BE2C (cell line): ENCODE data around the gene MMP14.

Experiments used
- DNase-seq: peaks from one replicate; pipeline ENCODE4 v3.0.0-alpha.2; 2020
- H3K27me3 ChIP-seq: fragments of 250-450 bp; sonication (Bioruptor Pico); 2 replicates; pipeline ENCODE4 v1.5.1; 2020; ENCODE audit warnings: mild to moderate bottlenecking
- H3K36me3 ChIP-seq: fragments of 250-450 bp; sonication (Bioruptor Pico); 2 replicates; pipeline ENCODE4 v1.5.1; 2020; ENCODE audit warnings: mild to moderate bottlenecking
- H3K4me1 ChIP-seq: fragments of 250-450 bp; sonication (Bioruptor Pico); 2 replicates; pipeline ENCODE4 v1.5.1; 2020
- H3K4me3 ChIP-seq: 2 replicates; pipeline ENCODE4 v1.5.1; 2011; ENCODE audit warnings: low read depth, low read length
- H3K9me3 ChIP-seq: fragments of 250-450 bp; sonication (Bioruptor Pico); 2 replicates; pipeline ENCODE4 v1.5.1; 2020
- TF ChIP-seq, protein P1 (sequence below): IDR thresholded peaks from 2 replicates; pipeline ENCODE4 v1.5.1; 2012; ENCODE audit warnings: mild to moderate bottlenecking, low read depth, low read length

The MMP14 gene

GRCh38 chr14:22829661-22830442 is 6.5 kb upstream of the MMP14 start, which contains the start of gene MRPL52:
Gene MRPL52, plus strand, starts transcription at chr14:22829887. Its CDS starts 26 bp downstream, at chr14:22829913.
- peak within 1 kb of the TSS; percentile 98 for H3K4me3 ChIP-seq
- no peaks in the 10 kb centered on the region for H3K9me3 ChIP-seq
- TF ChIP-seq, protein P1, sequence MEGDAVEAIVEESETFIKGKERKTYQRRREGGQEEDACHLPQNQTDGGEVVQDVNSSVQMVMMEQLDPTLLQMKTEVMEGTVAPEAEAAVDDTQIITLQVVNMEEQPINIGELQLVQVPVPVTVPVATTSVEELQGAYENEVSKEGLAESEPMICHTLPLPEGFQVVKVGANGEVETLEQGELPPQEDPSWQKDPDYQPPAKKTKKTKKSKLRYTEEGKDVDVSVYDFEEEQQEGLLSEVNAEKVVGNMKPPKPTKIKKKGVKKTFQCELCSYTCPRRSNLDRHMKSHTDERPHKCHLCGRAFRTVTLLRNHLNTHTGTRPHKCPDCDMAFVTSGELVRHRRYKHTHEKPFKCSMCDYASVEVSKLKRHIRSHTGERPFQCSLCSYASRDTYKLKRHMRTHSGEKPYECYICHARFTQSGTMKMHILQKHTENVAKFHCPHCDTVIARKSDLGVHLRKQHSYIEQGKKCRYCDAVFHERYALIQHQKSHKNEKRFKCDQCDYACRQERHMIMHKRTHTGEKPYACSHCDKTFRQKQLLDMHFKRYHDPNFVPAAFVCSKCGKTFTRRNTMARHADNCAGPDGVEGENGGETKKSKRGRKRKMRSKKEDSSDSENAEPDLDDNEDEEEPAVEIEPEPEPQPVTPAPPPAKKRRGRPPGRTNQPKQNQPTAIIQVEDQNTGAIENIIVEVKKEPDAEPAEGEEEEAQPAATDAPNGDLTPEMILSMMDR = no peak
- H3K36me3 ChIP-seq = peaks cover 18% of the 10 kb centered on the region
- 0 out of 2 replicates have a peak, but pooled peaks cover 3% of the 10 kb centered on the region for H3K4me1 ChIP-seq
- no peaks in the 10 kb centered on the region for H3K27me3 ChIP-seq
- peak; percentile 91 for DNase-seq

- H3K9me3 ChIP-seq = no peaks in the 10 kb centered on the region
- no peak for DNase-seq
- no peaks in the 10 kb centered on the region for H3K27me3 ChIP-seq
- peaks cover 18% of the 10 kb centered on the region for H3K36me3 ChIP-seq
- peak overlapping the region; percentile 98 for H3K4me3 ChIP-seq
- TF ChIP-seq, protein P1 = no peak
- 0 out of 2 replicates have a peak, but pooled peaks cover 3% of the 10 kb centered on the region for H3K4me1 ChIP-seq
Observed at GRCh38 chr14:22830443-22831010, 5.9 kb upstream of the MMP14 start.

- Histone ChIP-seq H3K9me3 (no peaks in the 10 kb centered on the region), H3K4me1 (0 out of 2 replicates have a peak, but pooled peaks cover 3% of the 10 kb centered on the region), H3K4me3 (no peak overlapping the region), H3K36me3 (peaks cover 18% of the 10 kb centered on the region), H3K27me3 (peaks cover 17% of the 10 kb centered on the region)
- no peak for DNase-seq
- TF ChIP-seq, protein P1 = no peak
Observed at GRCh38 chr14:22835505-22835904, 880 bp upstream of the MMP14 start.

- H3K4me3 ChIP-seq = peak overlapping the region; percentile 60
- DNase-seq = no peak
- TF ChIP-seq, protein P1 = no peak
- no peaks in the 10 kb centered on the region for H3K9me3 ChIP-seq
- peaks cover 17% of the 10 kb centered on the region for H3K27me3 ChIP-seq
- peaks cover 18% of the 10 kb centered on the region for H3K36me3 ChIP-seq
- no peaks in the 10 kb centered on the region for H3K4me1 ChIP-seq
Observed at GRCh38 chr14:22837114-22837749, 847 bp downstream of the MMP14 start.

DNA sequence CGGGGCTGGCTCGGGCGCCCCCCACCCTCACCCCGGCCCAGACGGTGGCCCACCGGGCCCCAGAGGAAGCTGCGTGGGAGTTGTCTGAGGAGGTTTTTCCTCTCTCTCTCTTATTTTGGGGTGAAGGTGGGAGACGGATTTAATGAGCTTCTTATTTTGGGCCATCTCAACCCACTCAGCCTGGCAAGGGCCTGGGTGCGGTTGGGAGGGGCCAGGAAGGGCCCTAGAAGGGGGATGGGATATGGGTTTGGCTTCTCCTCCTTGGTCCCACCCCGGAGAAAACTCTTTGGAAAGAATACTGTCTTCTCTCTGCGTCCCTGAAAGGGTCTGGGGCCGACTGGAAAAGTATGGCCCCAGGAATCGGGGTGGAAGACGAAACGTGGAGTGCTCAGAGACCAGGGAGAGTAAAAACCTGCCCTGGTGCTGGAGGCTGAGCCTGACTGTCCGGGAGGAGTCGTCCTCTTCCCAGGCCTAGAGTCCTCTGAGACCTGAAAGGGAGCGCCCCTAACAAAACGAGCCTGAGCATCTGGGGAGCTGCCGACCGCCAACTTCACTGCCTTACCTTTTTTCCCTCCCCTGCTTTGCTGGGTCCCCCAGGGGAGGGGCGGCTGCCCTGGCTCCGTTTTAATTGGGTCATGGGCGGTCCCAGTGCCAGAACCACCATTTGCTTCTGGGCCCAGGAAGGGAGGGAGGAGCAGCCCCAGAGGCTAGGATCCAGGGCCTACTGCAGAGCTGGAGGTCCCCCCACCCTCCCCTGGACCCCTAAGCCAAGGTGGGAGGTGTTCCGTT is 1.6 kb downstream of the MMP14 start:
- H3K4me3 ChIP-seq = no peak overlapping the region
- DNase-seq = no peak
- TF ChIP-seq, protein P1 = no peak

More for the DNA sequence above, 1.6 kb downstream of the MMP14 start:
- H3K36me3 ChIP-seq = peaks cover 12% of the 10 kb centered on the region
- H3K27me3 ChIP-seq = peaks cover 17% of the 10 kb centered on the region
- H3K9me3 ChIP-seq = no peaks in the 10 kb centered on the region
- no peaks in the 10 kb centered on the region for H3K4me1 ChIP-seq
